ENCODE data around the gene CAB39.

DNA sequence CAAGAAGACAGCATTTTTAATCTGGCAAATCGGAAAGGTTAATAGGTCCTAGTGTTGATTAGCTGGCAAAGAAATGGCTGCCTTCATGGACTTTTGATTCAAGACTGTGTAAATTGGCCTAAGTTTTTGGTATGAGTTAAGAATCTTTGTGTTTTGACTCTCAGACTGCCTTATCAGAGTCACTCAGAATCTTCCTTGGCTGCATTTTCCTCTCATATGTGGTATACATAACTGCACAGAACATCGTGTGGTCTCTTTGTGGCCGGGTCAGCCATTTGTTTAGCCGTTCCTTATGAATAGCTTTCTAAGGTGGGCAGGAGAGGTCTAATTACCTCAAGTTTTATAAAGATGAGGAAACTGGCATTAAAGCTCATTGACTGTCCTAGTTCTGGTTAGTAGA is 30.1 kb downstream of the CAB39 start:
- TF ChIP-seq CTCF (IDR thresholded peaks at IDR 0.05) (no peak), POLR2A (IDR thresholded peaks at IDR 0.05) (no peak)
